ENCODE measurements around the gene KRABD2.
"Not testable (repeated sequence)": the region's sequence is repeated elsewhere in the genome, so short reads cannot be mapped to it uniquely, and the experiment has no call there.

Gene KRABD2

DNA sequence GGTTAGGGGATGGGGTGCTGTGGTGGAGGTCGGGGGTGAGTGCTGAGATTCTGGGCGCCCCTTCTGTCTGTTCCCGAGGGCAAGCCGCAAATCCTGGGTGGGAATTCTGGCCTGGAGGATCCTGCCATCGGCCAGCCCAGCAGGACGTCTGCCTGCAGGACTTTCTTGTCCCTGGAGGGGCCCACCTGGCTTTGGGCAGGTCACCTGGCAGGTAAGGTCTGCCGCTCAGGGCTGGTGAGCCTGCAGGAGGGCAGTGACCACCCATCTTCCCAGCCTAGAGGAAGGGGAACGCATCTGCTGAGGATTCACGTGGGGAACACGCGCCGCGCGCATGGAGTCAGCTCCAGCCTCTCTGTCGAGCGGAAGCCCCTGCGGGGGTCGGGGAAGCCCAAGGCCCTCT lies 15.8 kb upstream of the KRABD2 start:
- DNase-seq = no peak

DNA sequence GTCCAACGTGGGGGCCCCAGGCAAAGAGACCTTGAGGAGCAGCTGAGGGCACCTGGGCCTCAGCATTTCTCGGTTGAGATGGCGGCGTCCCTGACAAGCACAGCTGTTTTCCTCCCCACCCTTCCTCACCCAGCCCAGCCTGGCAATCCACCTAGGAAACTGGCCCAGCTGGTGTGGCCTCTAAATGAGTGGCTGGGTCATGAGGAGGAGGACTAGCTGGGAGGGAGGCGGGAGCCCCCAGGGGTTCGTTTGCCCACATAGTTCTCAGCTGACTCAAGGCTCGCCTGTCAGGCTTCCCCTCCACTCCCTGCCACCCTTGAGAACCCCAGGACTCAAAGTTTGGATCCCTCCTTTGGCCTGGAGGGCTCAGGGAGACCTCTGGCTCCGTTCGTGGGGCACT lies 15.2 kb upstream of the KRABD2 start:
- DNase-seq = no peak

DNA sequence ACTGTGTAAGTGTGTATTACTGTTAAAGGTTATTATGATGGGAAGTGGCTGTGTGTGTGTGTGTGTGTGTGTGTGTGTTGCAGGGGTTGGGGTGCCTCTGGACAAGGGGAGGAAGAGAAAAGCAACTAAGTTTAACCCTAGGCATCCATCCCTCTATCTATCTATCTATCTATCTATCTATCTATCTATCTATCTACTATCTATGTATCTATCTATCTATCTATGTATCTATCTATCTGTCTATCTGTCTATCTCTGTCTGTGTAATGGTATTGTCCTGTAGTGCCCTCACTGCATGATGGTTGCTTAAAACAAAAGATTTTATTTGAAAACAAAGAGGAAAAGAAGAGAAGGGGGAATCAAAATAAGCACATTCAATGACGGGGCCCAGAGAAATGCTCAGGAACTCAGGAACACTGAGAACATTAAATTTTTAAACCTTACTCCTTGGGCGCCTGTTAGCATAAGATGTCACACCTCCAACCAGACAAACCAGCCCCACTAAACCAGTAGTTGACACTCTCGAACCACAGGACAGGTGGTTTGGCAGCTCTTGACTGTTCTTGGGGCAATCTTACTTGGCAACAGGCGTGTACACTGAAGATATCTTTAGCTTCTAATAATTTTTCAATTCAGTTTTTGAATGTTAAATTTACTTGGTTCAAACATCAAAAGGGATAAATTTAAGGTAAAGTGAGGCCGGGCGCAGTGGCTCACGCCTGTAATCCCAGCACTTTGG lies 11.6 kb upstream of the KRABD2 start:
- DNase-seq = no peak

DNA sequence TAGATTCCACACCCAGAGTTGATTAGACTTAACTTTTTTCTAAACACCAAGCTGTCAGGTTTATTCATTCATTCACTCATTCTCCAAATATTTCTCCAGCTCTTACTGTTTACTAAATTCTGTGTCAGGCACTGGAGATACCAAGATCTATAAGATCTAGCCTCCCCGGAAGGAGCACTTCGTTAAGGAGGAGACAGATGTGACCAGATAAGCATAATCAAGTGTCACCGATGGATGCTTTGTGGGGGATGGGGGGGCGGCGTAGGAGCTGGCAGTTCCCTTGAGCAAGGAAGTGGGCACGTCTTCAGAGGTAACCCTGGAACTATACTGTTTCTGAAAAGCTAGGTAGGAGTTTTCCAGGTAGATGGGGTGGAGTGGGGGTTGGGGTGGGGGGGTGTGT lies 10.3 kb upstream of the KRABD2 start:
- DNase-seq = no peak

DNA sequence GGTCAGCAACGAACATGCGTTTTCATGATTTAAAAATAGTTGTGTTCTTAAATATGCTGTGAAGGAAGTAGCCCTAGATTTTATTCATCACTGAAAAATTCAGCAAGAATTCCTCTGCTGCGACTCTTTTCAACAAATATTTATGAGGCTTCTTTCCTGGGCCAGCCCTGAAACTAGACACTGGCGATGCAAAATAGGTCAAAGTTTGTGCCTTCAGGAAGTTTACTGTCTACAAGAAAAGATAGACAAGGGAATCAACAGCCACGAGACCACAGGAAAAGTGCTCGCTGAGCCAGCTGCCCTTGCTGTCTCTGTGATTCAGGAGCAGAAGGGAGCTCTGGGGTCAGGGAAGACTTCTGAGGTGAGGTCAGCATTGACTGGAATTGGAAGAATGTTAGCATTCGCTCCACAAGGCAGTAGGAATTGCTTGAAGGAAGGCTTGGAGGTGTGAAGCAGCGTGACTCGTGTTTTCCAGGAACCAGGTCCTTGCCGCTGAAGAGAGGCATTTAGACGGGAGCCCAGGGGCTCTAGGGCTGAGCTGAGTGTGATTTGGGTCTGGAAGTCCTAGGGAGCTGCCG lies 8.4 kb upstream of the KRABD2 start:
- DNase-seq = no peak

DNA sequence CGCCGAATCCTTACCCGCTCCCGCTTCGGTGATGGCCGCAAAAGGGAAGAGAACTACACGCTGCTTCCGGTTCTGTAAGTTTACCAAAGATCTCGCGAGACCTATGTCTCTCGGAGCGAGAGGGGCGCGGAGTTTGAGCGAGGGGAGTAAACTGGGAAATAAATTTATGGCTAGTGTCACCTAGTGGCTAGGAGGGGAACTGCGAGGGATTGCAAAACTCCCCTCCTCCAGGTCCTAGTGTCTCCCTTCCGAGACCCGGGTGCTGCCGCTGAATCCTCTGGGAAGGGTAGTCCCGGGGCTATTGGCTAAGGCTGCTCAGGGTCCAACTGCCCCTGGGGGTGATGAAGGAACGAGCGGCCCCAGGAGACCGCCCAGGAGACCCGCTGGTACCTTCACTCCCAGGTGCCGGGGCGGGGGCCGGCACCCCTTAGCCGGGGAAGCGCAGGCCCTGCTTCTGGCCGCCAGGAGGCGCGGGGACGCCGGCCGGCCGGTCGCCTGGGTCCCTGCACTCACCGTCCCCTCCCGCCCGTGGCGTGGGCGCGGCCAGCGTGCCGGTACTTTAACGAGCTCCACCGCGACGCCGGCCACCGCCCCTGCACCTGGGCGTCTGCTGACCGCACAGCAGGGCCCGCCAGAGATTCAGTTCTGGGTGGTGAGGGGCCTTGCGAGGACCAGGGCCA lies 6.8 kb upstream of the KRABD2 start, which contains the start of gene RPL26:
Gene RPL26, minus strand, starts transcription at position 51 of the 680 bp plus-strand sequence. CDS start 883 bp downstream, outside the sequence.
- peak; percentile 93 for DNase-seq

DNA sequence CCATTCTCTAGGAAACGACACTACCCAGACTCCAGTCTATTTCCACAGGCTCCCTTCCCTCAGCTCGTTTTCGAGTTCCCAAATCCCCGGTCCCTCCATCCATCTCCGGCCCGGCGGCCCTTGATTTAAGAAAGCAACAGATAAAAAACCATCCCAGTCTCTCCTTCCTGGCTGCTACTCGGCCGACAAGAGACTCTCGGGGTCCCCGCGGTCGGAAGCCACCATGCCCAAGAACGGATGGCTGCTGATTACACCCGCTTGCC lies 6.3 kb upstream of the KRABD2 start:
- no peak for DNase-seq

DNA sequence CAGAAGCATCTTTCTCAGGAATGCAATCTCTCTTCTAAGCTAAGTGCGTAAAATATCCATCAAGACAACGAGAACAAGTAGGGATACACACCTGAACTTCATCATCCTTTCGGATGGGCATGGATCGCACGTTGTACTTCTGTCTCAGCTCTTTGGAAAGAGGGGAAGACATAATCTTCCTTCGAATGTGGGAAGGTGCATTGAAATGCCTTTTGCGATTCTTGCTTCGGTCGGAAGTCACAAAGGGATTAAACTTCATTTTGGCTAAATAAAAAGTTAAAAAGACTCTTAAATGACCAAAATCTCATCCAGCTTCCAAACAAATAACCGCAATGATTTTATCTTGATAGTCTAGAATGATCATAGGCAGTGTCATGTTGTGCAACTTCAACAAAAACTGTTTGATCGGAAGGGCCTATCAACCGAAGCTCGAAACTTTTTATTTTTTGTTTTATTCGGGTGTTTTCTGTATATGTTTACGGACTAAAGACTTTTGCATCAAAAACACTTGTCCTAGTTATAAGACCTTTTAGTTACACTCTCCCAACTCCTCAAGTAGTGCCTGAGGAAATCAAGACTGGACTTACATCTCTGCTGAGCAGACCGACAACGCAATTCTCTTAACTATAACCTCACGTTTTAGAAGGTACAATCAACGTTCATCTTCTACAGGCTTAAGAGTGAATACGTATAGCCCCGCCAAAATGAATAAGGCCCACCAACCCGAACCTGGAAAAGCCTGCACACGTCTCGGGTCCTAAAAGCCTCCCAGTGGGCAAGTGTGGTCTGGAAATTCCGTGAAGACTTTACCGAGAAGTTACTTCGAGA lies 5.8 kb upstream of the KRABD2 start:
- no peak for DNase-seq

DNA sequence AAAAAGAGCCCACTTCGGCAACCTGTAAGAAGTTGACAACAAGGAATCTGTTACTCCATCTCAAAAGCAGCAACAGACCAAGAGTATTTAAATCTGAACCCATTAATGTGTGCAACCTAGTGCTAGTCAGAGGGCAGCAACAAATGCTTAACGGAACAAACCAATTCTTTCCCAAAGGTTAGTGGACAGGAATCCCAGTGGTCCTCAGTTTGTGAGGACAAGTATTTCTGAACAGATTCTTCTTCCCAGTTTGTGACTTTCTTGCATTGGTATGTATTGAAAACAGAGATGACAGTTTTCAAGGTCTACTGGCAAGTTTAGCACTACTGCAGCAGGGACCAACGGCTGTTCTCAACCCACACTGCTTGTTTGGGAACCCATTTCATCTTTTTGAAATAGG lies 3.5 kb upstream of the KRABD2 start:
- DNase-seq = no peak

DNA sequence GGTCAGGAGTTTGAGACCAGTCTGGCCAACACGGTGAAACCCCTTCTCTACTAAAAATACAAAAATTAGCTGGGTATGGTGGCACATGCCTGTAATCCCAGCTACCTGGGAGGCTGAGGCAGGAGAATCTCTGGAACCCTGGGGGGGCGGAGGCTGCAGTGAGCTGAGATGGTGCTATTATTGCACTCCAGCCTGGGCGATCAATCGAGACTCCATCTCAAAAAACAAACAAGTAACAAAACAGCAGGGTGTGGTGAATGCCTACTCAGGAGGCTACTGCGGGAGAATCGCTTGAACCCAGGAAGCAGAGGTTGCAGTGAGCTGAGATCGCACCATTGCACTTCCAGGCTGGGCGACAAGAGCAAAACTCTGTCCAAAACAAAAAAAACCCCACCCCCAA lies 1.6 kb upstream of the KRABD2 start:
- not testable (repeated sequence) for DNase-seq

DNA sequence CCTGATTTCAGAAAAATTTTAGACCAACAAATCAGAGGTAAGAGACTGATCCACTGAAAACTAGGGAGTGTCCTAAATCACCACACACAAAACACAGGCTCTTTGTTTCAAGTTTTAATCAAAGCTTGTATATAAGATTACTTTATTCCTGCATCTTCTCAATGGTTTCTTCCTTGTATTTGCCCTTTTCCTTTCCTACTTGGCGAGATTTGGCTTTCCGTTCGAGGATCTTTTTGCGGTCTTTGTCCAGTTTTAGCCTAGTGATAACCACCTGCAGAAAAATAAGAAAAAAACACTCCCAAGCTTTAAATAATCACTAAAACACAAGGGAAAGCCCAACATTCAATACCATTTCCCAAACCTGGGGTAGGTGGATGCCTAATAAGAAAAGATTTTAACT lies 918 bp upstream of the KRABD2 start:
- DNase-seq = no peak

DNA sequence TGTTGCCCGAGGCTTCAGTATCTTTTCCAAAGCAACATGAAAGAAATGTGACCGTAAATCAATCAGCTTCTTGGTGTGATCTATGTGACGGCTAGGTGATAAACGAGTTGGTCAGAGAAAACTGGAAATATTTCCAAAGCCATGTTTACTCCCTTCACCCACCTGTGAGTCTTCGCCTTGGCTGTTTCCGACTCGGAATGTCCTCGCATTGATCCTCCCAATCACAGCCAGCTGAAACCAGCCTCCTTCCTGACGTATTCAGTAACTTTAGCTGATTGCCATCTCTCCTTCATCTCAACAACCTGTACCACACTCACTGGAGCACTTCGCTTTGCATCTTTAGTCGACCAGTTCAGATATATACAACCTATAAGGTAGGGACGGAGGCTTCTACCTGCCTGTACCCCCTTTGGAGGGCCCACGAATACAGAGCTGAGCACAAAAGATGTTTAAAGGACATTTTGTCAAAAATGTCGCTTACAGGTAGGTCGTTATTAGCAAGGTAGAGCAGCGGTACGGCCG lies 705 bp downstream of the KRABD2 start:
- DNase-seq = no peak

DNA sequence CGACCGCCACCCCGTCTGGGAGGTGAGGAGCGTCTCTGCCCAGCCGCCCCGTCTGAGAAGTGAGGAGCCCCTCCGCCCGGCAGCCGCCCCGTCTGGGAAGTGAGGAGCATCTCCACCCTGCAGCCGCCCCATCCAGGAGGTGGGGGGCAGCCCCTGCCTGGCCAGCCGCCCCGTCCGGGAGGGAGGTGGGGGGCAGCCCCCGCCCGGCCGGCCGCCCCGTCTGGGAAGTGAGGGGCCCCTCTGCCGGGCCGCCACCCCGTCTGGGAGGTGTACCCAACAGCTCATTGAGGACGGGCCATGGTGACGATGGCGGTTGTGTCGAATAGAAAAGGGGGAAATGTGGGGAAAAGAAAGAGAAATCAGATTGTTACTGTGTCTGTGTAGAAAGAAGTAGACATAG lies 2.6 kb downstream of the KRABD2 start:
- not testable (repeated sequence) for DNase-seq

DNA sequence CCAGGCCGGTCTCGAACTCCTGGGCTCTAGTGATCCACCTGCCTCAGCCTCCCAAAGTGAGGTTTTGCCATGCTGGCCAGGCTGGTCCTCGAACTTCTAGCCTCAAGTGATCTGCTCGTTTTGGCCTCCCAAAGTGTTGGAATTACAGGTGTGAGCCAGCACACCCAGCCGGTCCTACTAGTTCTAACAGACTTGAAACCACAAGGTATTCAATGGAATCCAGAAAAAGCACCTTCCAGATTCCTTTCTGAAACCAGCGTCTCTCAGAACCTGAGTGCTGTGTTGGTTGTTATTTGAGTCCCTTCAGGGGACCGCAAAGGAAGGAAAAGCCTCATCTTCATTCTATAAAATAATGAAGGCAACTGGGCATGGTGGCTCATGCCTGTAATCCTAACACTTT lies 4.1 kb downstream of the KRABD2 start:
- no peak for DNase-seq

DNA sequence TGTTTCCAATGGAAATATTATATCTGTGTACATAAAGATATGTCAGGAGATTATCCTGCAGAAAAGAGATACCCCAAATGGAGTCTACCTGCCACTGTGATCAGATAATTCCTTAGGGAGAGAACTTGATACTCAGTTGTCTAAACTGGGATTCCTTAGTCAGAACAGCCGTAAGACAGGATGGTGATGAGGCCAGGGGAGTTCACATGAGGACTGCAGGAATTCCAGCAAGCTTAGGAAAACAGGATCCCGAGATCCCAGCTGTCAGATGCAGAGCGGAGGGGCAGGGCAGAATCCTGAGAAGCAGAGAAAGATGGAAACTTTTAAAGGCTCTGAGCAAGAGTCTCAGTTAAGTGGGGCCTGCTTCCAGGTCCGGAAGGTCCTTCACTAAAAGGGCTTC lies 4.7 kb downstream of the KRABD2 start:
- DNase-seq = no peak

DNA sequence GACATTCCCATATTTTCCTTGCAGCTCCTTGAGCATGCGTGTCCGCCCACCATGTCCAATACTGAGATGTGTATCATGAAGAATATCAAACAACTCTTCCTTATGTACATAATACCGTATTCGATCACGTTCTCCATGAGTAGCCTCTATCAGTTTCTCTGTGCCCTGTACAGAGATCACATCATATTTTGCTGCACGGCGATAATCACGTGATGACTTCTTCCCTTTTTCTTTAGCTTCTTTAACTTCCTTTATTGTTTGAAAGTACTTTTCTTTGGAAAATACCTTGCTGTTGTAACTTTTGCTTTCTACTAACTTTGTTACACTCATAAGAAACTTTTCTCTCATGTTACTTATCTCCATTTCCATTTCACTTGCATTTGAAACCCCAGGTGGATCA lies 6.6 kb downstream of the KRABD2 start:
- no peak for DNase-seq

DNA sequence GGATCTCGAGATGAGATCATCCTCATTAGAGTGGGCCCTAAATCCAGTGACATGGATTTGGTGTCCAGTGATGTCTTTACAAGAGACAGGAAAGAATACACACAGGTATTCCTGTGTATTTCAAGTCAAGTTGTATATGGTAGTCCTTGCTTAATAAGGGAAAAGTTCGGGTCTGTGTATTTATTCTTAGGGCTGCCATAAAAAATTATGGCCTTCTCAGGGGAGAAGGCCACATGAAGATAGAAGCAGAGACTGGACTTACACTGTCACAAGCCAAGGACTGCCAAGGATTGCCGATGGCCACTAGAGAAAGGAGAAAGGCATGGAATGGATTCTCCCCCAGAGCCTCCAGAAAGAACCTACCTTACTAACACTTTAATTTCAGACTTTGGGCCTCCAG lies 8.3 kb downstream of the KRABD2 start:
- DNase-seq = no peak

DNA sequence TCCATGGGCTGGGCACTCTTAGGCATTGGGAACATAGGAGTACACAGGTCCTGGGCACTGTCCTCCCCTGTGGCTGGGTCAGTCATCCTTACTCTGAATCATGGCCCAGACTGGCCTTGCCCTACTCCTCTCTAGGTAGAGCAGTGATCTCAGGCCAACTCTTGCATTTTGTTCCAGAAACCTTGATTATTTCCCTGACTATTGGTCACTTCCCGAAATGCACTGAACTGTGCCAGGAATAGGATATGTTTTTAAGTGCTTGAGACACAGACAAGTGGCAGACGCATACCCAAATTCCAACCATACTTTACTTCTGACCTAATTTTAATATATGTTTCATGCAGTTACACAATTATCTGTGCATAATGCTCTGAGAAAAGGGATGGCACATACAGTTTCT lies 10.3 kb downstream of the KRABD2 start:
- no peak for DNase-seq

DNA sequence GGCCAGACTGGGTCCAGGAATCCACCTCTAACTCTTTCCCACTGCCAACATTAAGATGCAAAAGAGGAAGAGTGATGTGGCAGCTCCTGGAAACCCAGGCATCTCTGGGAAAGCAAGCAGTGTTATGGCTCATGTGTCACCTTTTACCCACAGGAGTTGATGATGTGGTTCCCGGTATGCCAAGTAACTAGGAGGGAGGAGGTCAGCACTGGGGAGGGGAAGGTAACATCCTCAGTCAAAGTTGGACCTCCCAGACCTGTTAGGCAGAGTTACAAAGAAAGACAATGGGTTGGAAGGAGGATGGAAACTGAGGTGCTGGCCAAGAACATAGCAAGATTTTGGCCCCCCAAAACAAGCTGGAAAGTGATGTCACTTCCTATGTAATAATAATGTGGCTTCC lies 11.4 kb downstream of the KRABD2 start:
- DNase-seq = no peak

DNA sequence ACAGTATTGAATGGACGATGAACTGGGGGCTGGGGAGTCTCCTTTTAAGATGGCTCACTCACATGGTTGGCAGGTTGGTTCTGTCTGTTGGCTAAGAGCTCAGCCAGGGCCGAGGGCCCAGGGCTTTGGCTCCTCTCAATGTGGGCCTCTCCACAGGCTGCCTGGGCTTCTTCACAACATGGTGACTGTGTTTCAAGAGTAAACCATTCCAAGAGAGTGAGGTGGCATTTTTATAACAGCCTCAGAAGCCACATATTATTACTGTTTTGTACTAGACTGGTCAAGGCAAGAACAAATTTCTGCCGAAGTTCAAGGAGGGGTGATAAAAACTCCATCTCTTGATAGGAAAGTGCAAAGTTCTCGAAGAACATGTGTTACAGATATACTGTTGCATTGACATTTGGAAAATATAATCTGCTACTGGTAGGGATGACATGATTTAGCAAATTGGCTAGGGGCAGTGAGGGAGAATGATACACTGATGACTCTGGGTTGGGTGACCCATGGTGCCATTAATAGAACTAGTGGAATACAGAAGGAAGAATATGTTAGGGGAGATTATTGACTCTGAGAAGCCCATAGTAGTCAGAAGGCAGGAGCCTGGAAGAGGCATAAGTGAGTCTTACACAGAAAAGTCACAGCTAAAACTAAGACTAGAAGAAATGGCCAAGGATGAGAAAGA lies 13.7 kb downstream of the KRABD2 start:
- no peak for DNase-seq

DNA sequence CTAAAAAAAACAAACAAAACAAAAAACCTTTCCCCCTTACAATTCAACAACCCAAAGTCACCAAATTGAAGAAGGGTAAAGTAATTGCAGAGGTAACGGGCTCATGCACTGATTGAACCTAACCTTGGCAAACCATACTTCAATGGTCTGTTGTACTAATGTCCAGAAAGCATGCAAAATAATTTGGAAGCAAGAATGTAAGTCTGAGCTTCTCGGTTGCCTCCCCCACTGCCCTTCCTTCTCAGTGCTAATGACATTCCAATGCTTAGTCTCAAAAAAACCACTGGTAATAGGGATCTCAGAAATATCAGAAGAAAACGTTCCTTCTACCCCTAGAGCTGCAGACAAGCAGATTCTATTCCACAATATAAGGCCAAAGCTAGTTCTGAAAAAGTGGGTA lies 15.8 kb downstream of the KRABD2 start:
- DNase-seq = no peak

DNA sequence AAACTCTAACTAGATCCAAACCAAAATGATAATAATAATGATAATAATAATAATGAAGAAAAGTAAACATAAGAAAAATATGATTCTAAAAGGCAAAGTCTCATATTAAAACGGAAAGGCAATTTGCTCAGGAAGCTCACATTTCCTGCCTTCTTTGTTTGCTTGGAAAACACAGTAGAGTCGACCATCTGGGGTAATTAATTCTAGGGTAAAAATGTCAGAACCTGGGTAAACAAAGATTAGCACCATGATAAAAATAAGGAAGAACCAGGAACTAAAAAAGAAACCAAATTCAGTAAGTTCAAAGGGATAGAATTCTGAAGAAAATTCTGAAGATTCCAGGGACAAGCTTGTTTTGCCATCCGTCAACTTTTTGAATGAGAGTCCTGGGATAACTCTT lies 16.2 kb downstream of the KRABD2 start:
- DNase-seq = no peak

DNA sequence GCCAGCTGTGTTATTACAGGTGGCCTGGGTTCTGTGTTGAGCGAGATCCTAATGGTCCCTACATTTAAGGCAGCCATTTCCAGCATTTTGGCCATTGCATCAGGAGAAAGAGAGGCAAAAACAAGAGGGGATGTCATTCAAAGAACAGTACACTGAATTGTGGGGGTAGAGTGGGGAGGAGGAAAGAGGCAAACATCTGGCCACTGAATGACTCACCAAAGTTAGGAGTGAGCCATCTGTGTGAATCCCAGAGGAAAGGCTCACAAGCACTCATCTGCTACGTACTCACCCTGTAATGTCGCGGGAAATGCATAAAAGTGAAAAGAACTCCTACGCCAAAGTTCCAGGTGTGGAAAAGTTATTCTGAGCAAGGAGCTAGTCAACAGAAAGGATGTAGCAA lies 16.7 kb downstream of the KRABD2 start:
- no peak for DNase-seq
